HG02885 (cell line): ENCODE data around the gene IQSEC1.

ENCODE experiments used
- ATAC-seq: cut with Tn5 transposase; IDR thresholded peaks from one replicate; pipeline ENCODE4 v1.9.1; 2021; ENCODE audit warnings: mild to moderate bottlenecking; ENCODE audit not compliant: unreplicated experiment, poor library complexity

Gene IQSEC1

DNA sequence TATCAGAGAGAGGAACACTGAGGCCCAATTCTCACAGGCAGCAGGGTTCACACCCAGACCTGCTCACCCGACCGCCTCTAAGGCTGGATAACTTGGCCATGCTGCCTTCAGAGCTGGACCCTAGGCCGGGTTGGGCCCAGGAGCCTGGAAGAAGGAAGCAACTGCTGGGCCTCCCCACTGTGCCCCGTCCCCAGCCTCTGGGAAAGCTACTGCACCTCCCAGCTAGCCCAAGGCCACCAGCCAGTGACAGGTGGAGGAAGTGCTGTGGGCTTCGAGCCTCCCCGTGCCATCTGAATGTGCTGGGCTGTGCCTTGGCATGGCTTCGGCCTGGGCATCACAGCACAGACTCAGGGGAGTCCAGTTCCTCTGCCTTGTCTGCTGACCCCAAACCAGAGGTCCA is 169.3 kb downstream of the IQSEC1 start:
- ATAC-seq, result no peak

DNA sequence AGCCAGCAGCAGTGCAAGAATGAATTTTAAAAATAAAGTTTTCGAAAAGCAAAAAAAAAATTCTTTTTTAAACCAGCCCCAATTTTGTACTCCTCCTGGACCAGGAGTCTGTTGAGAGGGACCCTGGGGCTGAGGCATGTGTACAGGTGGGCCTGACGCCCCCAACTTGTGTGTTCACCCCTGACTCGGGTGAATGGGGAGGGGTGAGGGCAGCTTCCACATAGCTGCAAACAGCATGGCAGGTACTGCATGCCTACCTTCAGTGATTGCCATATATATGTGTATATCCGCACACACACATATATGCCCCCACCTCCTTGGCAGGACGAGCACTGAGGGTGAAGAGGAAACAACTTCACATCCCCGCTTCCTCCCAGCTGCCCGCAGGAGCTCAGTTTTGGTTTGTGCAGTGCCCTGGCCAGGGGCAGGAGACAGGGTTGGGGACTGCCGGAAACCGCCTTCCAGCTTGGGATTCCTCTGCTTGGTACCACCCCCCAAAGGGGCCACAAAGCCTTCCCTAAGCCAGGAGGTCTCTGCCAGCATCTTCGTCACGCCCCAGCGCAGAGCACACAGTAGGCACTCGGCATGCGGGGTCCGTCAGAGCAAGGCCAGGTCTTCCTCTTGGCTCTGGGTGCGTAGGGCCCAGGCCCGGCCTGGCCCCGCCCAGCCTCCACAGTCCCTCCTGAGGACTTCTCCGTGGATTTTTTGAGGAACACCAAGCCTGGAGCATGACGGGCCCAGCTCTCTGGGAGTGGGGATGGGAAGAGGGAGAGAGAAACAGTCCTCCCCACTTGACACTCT is 170.0 kb downstream of the IQSEC1 start:
- no peak for ATAC-seq

DNA sequence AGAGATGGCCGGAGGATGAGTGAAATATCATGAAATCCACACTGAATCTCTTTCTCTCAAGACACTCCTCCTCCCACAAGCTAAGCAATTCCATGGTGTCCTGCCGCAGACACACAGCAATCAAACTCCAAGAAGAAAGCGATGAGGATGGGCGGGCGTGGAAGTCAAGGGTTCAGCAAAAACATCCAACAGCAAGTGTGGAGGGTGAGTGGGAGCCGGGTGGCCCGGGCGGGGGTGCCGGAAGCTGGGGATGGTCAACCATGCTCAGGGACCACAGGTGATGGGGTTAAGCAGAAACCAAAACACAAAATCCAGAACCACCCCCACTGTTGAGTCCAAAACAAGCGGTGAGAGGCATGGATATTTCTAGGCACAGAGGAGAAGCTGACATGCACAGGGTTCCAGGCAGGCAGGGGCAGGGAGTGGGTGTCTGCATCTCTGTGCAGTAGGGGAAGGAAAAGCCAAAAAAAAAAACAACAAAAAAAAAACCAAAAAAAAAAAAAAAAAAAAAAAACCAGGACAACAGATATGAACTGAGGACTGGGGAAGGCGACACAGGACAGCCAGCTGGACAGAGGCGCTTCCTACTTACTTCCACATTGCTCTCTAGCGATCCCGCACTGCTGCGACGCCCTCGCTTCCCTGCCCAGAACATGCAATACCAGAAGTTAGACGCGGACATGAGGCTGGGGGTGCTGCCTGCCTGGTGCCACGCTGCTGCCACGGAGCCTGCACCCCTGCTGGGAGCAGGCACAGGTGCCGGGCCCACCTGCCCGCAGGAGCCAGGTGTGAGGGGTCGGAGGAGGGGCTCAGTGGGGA is 170.8 kb downstream of the IQSEC1 start:
- ATAC-seq, result no peak

DNA sequence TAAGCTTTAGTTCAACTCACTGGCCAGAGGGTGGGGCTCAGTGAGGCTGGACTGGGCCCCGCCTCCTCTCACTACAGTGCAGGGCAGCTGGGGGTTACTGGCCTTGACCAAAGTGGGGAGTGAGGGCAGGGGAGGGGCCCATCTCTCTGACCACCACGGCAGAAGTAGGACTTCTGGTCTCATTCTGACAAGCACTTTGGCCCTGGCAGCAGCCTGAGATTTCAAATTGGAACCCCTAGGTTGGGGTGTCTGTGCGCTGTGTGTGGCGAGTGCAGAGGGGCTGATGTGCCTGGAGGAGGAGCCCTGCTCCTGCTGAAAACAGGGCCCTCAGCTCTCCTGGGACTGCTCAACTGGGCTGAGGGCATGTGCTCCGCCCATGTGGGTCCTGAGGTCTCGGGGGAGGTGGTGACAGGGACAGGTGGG is 171.6 kb downstream of the IQSEC1 start:
- no peak for ATAC-seq

DNA sequence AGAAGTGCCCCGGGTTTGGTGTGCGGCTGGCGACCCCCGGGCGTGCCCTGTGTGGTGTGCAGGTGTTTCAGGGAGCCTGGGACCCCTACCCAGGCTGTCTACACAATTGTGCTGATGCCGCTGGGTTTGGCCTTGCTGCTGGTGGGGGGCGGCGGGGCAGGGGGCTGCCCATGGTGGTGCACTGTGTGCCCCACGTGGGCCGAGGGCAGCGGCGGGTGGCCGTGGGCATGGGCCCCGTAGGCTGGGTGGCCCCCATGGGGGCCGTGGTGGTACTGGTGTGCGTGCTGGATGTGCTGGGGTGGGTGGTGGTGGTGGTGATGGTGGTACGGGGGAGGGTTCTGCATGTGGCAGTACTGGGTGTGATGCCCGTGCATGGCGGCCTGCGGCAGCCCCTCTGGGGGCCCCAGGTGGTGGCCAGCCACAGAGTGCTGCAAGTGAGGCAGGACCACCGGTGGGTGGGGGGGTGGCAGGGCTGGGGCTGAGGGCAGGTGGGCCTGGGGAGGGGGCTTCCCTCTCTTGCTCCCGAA is 172.3 kb downstream of the IQSEC1 start:
- no peak for ATAC-seq

DNA sequence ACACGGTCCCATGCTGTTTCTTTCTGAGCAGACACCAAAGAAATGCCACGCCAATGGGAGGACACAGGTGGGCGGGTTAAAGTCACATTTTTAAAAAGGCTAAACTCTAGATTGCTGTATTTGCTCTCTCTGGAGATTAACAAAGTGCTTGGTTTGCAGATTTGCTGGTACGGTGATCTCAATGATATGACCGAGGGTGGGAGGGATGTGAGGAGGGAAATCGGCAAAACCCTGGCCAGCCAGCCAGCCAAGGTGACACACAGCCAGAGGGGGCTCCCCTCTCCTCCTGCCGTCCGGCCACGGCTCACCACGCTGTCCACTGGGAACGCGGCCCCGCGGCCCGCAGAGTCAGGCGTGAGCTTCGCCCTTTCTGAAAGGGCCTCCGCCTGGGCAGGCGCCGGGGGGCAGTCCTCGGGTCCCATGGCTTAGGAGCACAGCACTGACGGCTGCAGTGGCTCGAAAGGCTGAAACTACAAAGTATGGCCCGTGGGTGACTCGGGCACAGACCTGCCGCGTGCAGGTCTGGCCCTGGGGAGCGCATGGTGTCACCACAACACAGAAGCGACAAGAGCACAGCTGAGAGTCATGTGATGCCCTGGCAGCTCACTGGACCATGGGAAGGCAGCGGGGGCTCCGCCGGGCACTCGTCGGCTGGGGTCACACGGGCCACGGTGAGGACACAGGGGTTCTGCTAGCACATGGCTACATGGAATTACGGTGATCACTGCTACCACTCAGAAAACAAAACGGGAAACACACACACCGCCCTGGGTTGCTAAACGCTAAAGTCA is 174.1 kb downstream of the IQSEC1 start:
- no peak for ATAC-seq

DNA sequence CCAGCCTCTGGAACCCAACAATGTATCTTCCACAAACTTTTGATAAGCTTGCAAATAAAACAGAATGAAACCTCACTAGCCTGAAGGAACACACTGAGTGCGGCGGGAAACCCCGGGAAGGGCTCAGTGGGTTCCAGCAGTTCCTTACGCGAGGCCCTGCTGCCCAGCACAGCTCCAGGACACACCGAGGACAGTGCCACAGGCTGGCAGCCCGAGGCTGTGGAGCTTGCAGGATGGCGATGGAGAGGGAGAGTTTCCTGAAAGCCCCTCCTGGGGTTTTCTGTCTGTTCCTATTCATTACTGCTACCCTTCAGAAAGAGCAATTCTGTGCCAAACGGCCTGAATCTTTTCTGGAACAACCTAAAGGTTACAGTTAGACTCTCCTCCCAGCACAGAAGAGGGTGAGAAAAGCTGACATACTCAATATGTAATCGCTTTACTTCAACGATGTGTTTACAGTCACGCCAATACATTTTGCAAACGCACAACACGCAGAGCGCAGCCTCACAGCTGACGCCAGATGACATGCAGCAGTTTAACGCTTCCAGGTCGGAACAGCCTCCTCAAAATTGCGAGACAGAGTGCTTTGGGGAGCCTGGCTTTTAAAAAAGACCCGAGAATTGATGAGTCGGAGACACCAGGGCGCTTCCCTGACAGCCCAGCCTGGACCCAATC is 174.8 kb downstream of the IQSEC1 start:
- no peak for ATAC-seq

DNA sequence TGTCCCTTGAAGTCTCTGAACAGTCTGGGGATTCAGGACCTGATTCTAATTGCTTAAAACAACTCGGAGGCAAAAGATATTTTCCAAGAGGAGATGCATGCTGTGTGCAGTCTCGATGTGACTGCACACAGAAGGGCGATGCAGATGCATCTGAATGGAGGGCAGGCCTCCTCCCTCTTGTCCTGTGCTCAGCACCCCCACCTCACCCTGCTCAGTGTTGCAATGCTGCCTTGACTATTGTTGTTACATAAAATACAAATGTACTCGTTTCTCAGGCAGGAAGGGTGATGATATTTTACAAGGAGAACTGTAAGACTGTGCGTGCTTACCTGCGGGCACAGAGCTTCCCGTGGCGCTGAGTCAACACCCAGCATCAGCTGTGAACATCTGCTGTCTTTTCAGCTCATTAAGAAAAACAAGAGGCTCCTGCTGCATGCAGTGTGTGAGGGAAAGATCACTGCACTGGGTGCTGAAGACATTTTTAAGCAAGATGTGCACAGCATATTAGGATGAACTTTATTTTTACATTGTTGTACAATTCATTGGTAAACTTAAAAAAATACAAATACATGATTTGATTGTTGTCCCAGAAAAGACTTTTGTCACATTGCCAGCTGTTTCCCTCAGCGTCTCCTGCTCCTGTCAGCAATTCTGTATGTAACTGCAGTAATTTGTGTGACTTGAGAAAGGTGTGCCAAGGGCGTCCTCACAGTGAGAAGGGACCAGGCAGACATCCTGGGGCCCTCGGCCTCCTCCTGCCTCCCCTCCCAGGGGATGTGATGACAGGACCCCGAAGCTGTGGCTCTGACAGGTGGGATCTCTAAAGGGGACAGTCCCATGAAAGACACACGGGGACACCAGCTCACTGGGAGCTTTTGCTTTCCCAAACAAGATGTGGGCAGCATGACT is 175.6 kb downstream of the IQSEC1 start:
- no peak for ATAC-seq

DNA sequence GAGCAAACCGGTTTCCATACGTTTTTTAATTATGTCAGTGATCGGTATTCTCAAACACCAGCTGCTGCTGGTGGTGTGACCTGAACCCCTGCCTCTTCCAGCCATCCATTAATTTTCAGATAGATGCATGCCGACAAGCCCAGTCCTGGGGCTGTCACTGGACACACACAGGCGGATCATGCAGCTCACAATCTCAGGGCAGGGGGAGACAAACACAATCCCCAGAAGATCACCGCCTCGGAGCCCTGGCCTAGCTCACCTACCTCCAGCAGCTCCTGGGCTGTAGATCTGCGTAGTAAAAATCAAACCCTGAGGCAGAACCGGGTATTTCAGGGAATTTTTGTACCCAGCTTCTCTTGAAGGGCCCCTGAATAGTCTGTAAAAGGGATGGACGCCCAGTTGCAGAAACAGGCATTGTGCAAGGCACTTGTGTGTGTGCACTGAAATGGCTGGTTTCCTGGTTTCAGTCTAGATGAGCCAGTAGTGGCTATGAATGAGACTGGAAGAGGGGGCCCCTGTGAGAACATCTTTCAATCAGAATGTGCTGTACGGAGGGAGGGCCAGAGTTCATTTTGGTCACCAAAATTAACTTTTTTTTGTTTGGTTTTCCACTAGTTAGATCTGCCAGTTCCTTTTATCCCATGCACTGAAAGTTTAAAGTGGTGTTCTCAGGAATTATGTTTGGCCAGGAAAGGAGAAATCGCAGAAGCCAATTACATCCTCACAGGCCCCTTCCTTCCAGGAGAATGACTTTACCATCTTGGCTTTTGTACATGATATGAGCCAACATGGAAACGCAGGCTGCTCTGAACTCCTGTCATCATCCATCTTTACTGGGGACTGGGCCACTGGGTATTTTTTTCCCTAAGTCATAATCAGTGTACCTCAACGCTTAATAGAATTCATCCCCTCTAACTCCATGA is 176.9 kb downstream of the IQSEC1 start:
- ATAC-seq, result no peak

DNA sequence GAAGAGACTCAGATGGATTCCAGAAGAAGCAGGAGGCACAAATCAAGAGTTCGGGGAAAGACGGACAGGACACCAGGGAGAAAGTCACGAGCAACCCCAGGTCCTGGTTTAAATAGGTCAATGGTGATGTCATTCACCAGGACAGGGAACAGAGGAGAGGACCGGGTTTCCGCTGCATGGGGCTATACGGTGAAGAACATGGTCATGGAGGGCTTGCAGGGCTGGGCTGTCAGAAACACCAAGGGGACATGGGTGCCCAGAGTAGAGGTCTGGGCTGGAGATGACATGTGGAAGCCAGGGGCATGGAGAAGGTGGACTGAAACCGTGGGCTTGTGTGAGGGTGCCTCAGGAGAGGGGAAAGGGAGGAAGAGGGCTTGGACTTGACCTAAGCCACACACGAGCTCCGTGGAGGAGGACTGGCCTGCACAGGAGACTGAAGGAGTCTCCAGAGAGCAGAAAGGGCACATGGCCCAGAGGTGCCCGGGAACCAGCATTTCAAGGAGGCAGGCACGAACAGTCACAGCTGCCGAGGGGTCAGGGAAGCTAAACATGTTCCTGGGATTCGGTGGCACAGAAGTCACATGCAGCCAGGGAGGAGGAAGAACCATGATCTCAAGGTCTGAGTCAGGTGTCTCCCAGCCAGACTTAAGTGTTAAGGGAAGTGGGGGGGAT is 177.7 kb downstream of the IQSEC1 start:
- ATAC-seq, result no peak

DNA sequence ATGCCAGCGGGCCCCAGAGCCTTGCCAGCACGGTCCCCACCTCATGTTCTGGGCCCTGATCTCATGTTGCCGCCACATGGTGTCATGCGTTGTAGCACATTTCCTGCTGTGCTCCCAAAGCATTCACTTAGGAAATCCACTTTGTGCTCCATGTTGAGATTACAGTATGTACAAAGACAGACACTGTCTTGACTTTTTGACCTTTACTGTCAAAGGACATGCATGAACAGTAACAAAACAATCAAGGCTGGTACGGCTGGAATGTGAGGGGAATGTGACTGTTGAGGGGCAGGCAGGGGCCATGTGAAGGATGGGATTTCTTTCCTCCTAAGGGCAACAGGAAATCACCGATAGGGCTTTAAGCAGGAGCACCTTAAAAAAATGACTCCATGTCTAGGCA is 178.6 kb downstream of the IQSEC1 start:
- ATAC-seq, result no peak

DNA sequence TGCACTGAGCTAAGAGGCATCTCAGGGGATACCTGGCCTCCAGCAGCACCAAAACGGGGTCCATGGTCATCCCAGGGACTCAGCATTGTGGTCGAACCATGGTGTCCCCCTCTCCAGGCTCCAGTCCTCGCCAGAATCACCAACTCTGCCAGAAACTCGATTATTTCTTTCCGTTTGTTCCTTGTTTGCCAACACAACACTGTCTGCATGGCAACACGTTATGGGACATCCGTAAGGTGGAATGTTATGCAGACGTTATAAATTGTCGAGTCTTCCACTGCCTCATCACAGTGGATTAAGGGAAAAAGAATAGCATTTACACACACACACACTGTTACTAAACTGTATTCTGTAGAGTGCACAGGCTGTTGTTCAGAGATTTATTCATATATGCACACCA is 179.4 kb downstream of the IQSEC1 start:
- ATAC-seq, result no peak

DNA sequence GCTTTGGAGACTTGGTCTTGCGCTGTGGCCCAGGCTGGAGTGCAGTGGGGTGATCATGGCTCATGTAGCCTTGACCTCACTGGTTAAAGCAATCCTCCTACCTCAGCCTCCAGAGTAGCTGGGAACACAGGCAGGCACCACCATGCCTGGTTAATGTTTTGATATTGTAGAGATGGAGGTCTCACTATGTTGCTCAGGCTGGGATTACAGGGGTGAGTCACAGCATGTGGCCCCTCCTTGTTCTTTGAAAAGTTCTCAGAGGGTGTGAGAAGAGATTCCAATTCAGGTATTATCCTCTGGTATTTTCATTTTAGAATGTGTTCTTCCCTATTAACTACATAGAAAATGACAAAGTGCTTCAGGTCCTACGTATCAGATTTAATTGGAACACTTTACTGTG is 180.0 kb downstream of the IQSEC1 start:
- ATAC-seq, result no peak

DNA sequence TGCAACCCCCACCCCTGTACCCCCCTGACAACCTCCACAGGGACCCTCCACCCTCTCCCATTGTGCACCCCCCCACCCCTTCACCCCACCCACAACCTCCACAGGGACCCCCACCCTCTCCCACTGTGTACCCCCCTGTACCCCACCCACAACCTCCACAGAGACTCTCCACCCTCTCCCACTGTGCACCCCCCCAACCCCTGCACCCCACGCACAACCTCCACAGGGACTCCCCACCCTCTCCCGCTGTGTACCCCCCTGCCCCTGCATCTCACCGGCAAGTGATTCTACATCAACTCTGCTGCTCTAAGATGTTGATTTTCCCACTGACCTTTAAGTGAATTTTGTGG is 180.4 kb downstream of the IQSEC1 start:
- ATAC-seq, result no peak

DNA sequence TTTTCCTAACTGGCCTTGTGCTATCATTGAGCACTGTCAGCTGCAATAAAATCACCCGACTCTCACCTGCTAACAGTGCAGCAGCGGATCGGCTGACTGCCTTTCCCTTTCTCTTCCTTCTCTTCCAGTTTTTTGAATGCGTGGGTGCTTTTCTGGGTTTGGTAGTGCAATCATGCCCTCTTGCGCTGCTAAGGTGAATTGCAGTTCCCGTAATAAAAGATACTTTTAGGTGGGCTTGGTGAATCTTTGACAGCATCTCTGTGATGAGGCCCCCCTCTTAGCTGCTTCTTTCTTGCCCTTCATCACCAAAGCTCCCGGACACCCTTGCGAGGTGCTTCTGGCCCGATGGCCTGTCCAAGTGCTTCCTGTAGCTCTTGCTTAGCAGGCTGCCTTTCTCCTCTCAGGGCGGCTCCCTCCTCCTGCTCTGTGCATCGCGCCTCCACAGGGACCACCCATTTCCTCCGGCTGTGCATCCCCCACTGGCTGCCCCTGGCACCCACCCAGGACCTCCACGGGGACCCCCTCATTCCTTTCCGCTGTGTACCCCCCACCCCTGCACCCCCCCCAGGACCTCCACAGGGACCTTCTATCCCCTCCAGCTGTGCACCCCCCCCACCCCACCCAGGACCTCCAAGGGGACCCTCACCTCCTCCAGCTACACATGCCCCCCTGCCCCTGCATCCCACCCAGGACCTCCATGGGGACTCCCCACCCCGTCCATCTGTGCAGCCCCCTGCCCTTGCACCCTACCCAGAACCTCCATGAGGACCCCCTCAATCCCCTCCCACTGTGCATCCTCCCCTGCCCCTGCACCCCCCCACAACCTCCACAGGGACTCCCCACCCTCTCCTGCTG is 181.0 kb downstream of the IQSEC1 start:
- ATAC-seq, result no peak

DNA sequence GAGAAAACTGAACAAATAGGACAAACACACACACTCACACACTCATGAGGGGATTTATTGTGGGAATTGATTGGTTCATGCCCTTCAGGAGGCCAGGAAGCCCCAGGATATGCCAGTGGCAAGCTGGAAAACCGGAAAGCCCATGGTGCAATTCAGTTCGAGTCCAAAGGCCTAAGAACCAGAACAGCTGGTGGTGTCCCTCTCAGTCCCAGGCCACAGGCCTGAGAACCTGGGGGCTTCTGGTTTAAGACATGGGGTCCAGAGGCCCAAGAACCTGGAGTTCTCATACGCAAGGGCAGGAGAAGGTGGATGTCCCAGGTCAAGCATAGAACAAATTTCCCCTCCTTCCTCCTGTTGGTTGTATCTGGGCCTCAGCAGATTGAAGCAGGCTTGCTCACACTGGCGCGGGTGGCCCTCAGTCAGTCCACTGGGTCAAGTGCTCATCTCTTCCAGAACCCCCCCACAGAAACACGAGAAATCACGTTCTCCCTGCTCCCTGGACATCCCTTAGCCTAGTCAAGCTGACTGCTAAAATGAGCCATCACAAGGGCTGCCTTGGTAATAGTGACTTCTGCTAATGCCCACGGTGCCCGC is 181.7 kb downstream of the IQSEC1 start:
- ATAC-seq, result no peak
